HEK293 (cell line): ENCODE measurements around the gene SLC43A3.

ENCODE experiments used
- GFI1B ChIP-seq: fragments of 450-650 bp; formaldehyde crosslinking; IDR thresholded peaks from 2 replicates; pipeline ENCODE4 v1.5.1; 2016; ENCODE audit warnings: missing biosample characterization, missing genetic modification characterization
- KLF1 ChIP-seq: fragments of 450-650 bp; formaldehyde crosslinking; IDR thresholded peaks from 2 replicates; pipeline ENCODE4 v1.5.1; 2016; ENCODE audit warnings: missing biosample characterization, missing genetic modification characterization
- KLF10 ChIP-seq: fragments of 450-650 bp; IDR thresholded peaks from 2 replicates; pipeline ENCODE4 v1.5.1; 2018; ENCODE audit warnings: missing biosample characterization, mild to moderate bottlenecking, missing genetic modification characterization
- PATZ1 ChIP-seq: fragments of 450-650 bp; formaldehyde crosslinking; IDR thresholded peaks from 2 replicates; pipeline ENCODE4 v1.5.1; 2016; ENCODE audit warnings: missing biosample characterization, missing genetic modification characterization
- PBX3 ChIP-seq: sonication (generic); formaldehyde crosslinking; IDR thresholded peaks from 2 replicates; pipeline ENCODE4 v1.8.1; 2022; ENCODE audit warnings: mild to moderate bottlenecking, moderate library complexity, missing genetic modification reagents
- PRDM2 ChIP-seq: fragments of 450-650 bp; formaldehyde crosslinking; IDR thresholded peaks from 2 replicates; pipeline ENCODE4 v1.5.1; 2016; ENCODE audit warnings: missing biosample characterization, missing genetic modification characterization, borderline replicate concordance
- ZNF175 ChIP-seq: fragments of 450-650 bp; formaldehyde crosslinking; IDR thresholded peaks from 2 replicates; pipeline ENCODE4 v1.5.1; 2016; ENCODE audit warnings: missing biosample characterization, missing genetic modification characterization
- ZNF350 ChIP-seq: fragments of 450-650 bp; formaldehyde crosslinking; IDR thresholded peaks from 2 replicates; pipeline ENCODE4 v1.5.0; 2017; ENCODE audit warnings: missing biosample characterization, mild to moderate bottlenecking, missing genetic modification characterization
- TF ChIP-seq, protein P1 (sequence below): fragments of 450-650 bp; formaldehyde crosslinking; IDR thresholded peaks from 2 replicates; pipeline ENCODE4 v1.5.1; 2016; ENCODE audit warnings: missing biosample characterization, missing genetic modification characterization
- TF ChIP-seq, protein P2 (sequence below): fragments of 450-650 bp; formaldehyde crosslinking; IDR thresholded peaks from 2 replicates; pipeline ENCODE4 v1.5.1; 2016; ENCODE audit warnings: missing biosample characterization, missing genetic modification characterization, low read depth
- TF ChIP-seq, protein P3 (sequence below): fragments of 450-650 bp; IDR thresholded peaks from 2 replicates; pipeline ENCODE4 v1.5.1; 2018; ENCODE audit warnings: missing biosample characterization, mild to moderate bottlenecking, missing genetic modification characterization

DNA sequence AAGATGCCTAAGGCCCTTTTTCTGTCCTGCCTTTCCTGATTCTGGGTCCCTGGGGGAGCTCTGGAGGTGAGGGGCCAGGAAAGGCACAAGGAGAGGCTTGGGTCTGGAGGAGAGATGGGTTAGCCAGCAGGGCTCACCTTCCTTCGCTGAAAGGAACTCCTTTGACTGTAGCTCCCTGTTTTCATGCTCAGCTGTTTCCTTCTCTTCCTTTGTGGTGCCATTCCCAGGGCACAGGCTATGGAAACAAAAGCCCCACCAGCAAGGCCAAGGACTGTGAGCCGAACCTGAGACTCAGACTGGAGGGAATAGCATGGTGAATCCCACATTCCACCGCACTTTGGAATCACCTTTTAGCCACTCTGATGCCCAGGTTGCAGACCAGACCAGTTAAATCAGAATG is 10.5 kb downstream of the SLC43A3 start:
- TF ChIP-seq ZNF350 (tag by site-specific recombination): no peak
- TF ChIP-seq KLF10 (tag by site-specific recombination): no peak
- no peak for TF ChIP-seq PATZ1
- TF ChIP-seq, protein P1, sequence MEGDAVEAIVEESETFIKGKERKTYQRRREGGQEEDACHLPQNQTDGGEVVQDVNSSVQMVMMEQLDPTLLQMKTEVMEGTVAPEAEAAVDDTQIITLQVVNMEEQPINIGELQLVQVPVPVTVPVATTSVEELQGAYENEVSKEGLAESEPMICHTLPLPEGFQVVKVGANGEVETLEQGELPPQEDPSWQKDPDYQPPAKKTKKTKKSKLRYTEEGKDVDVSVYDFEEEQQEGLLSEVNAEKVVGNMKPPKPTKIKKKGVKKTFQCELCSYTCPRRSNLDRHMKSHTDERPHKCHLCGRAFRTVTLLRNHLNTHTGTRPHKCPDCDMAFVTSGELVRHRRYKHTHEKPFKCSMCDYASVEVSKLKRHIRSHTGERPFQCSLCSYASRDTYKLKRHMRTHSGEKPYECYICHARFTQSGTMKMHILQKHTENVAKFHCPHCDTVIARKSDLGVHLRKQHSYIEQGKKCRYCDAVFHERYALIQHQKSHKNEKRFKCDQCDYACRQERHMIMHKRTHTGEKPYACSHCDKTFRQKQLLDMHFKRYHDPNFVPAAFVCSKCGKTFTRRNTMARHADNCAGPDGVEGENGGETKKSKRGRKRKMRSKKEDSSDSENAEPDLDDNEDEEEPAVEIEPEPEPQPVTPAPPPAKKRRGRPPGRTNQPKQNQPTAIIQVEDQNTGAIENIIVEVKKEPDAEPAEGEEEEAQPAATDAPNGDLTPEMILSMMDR: no peak
- TF ChIP-seq, protein P2, sequence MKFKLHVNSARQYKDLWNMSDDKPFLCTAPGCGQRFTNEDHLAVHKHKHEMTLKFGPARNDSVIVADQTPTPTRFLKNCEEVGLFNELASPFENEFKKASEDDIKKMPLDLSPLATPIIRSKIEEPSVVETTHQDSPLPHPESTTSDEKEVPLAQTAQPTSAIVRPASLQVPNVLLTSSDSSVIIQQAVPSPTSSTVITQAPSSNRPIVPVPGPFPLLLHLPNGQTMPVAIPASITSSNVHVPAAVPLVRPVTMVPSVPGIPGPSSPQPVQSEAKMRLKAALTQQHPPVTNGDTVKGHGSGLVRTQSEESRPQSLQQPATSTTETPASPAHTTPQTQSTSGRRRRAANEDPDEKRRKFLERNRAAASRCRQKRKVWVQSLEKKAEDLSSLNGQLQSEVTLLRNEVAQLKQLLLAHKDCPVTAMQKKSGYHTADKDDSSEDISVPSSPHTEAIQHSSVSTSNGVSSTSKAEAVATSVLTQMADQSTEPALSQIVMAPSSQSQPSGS: no peak
- TF ChIP-seq KLF1 (tag by site-specific recombination): no peak
- TF ChIP-seq GFI1B (tag by site-specific recombination): no peak
- TF ChIP-seq PRDM2 (tag by site-specific recombination): no peak
- no peak for TF ChIP-seq PBX3
- TF ChIP-seq, protein P3, sequence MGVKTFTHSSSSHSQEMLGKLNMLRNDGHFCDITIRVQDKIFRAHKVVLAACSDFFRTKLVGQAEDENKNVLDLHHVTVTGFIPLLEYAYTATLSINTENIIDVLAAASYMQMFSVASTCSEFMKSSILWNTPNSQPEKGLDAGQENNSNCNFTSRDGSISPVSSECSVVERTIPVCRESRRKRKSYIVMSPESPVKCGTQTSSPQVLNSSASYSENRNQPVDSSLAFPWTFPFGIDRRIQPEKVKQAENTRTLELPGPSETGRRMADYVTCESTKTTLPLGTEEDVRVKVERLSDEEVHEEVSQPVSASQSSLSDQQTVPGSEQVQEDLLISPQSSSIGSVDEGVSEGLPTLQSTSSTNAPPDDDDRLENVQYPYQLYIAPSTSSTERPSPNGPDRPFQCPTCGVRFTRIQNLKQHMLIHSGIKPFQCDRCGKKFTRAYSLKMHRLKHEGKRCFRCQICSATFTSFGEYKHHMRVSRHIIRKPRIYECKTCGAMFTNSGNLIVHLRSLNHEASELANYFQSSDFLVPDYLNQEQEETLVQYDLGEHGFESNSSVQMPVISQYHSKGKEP (tag by site-specific recombination): no peak
- TF ChIP-seq ZNF175: no peak
